HG03097 (cell line): ENCODE measurements around the gene RNASE1.
"Not testable (repeated sequence)": the region's sequence is repeated elsewhere in the genome, so short reads cannot be mapped to it uniquely, and the experiment has no call there.

Experiments used
- ATAC-seq: cut with Tn5 transposase; IDR thresholded peaks from one replicate; pipeline ENCODE4 v1.9.1; 2021; ENCODE audit not compliant: unreplicated experiment, low FRiP score

Gene RNASE1

DNA sequence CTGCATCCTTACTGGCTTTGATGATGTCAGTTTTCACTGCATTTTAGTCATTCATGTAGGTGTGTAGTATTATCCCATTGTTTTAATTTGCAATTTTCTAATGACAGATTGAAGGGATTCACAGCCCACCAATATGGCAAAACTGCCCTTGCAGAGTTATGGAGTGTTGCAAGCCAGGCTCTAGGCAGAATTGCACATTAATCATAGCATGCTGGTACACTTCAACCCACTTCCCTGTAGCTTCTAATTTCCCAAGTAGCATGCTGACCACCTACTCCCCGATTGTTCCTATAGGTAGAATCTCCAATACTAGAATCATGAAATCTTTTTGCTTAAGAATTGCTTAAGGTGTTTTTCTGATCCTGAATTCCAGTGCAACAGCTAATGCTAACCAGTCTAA, 26.7 kb downstream of the RNASE1 start:
- no peak for ATAC-seq

- no peak for ATAC-seq
Observed at GRCh38 chr14:20775043-20775442, 27.6 kb downstream of the RNASE1 start.

DNA sequence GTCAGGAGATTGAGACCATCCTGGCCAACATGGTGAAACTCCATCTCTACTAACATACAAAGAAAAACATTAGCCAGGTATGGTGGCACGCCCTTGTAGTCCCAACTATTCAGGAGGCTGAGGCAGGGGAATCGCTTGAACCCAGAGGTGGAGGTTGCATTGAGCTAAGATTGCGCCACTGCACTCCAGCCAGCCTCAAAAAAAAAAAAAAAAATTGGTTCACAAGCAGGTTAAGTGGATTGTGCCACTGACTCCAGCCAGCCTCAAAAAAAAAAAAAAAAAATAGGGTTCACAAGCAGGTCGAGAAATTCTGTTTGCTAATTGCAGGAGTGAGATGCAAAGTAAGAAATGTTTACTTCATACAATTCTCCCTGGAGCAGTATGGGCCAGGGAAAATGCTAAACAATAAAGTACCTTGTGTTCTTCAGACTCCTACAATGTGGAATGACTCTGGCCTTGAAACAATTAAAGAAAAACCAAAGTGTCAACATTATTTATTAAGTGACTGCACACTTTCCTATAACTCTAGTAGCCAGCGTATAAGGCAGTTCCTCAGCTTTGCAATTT, 28.3 kb downstream of the RNASE1 start:
- ATAC-seq = no peak

- no peak for ATAC-seq
Observed at GRCh38 chr14:20772650-20773049, 30.0 kb downstream of the RNASE1 start.

GRCh38 chr14:20769421-20769820, 33.2 kb downstream of the RNASE1 start:
- no peak for ATAC-seq

DNA sequence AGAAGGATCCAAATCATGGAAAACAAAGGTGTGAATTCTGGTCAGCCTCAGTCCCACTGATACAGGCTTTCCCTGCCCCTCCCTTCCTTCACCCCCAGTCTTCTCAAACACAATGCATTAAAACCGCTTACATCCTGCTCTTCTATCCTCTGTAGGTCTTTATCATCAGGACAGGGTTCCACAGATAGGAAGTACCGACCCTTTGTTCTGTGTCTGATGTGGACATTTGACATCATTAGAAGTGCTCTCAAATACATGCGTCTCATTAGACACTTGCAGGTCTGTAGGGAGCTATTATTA, 34.1 kb downstream of the RNASE1 start:
- ATAC-seq = no peak

DNA sequence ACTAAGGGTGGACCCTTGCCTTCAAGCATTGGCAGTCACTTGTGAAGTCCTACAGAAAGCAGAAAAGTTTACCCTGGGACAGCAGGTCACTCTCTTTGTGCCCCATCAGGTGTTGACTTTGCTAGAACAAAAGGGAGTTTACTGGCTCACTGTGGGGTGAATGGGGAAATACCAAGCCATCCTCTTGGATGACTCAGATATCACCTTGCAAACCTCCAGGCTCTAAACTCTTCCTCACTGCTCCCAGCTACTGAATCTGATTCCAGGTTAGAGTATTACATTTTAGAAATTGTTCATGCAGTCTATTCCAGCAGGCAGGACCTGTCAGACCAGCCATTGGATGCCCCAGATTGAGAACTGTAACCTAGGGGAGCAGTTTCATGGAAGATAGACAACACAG, 41.7 kb downstream of the RNASE1 start:
- no peak for ATAC-seq

DNA sequence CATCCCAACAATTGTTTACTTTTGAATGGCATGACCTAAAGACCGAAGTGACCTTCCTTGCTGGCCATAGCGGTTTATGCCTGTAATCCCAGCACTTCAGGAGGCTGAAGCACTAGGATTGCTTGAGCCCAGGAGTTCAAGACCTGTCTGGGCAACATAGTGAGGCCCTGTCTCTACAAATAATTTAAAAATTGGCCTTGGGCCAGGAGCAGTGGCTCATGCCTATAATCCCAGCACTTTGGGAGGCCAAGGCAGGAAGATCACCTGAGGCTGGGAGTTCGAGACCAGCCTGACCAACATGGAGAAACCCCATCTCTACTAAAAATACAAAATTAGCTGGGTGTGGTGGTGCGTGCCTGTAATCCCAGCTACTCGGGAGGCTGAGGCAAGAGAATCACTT, 43.2 kb downstream of the RNASE1 start:
- ATAC-seq = not testable (repeated sequence)

- ATAC-seq = no peak
Observed at GRCh38 chr14:20757965-20758364, 44.7 kb downstream of the RNASE1 start.

GRCh38 chr14:20755037-20755436, 47.6 kb downstream of the RNASE1 start:
- no peak for ATAC-seq

DNA sequence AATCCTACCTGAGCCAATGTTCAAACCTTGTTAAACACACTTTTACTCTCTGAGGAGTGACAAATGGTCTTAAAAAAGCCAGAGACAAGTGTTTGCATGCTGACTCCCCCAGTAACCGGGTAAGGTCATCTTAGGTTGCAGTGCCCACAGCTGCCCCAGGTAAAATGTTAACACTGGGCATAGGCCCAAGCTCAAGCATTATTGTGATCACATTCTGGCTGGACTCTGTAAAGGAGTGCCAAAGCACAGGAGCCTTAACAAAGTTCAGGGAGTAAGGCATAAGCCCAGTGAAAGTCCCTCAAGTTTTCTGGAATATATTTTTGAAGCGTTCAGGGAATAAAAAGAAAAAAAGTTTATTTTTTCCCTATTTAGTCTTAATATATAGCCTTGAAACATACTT, 48.3 kb downstream of the RNASE1 start:
- no peak for ATAC-seq

- ATAC-seq = no peak
Observed at GRCh38 chr14:20751963-20752562, 50.6 kb downstream of the RNASE1 start.
